K562 (cell line): Measurements from ENCODE around the gene ISG20. TPM values are rescaled to one million over a fixed set of nuclear protein-coding genes. Genes with fewer than 3 reads are reported as not detected.

Experiments used
- ATAC-seq: fragments of 200-7000 bp; cut with Tn5 transposase; 3 replicates; pipeline ENCODE4 v1.9.1; 2020; ENCODE audit warnings: moderate library complexity
- BruUV-seq: library from RNA; stranded (reverse); fragments of 400-500 nt; replicated peaks from 2 replicates; lab custom pipeline; 2021; lab: Mats Ljungman, UMichigan
- CTCF ChIA-PET: fragments of 300-600 bp; formaldehyde crosslinking; extraction: SDS; loops from one replicate; lab custom pipeline; 2021; ENCODE audit warnings: low intra/inter-chr PET ratio; lab: Yijun Ruan, JAX
- POLR2A ChIA-PET: fragments of 300-600, 350-650 bp; sonication (Branson Sonifier 250); formaldehyde crosslinking; extraction: SDS; loops from one replicate; lab custom pipeline; 2021; ENCODE audit warnings: antibody characterized with exemption, inconsistent platforms; lab: Yijun Ruan, JAX
- DNase-seq, 4 experiments: peaks; one replicate each; pipeline versions ENCODE4 v3.0.0 to v3.0.0-alpha.2; 2011 to 2018; ENCODE audit warnings: low spot score in 3 of 4, mixed read lengths in 3 of 4; ENCODE audit errors: extremely low read depth in 1 of 4
- FAIRE-seq: peaks from 2 replicates; lab custom pipeline; 2011; peaks lifted over from hg19 to GRCh38; lab: Jason Lieb, UNC
- H2AFZ ChIP-seq: 2 replicates; pipeline ENCODE4 v1.6.0; 2011; ENCODE audit warnings: low read depth, low read length, control low read depth, inconsistent platforms
- H3K27ac ChIP-seq: fragments of 200-600 bp; 3 replicates; pipeline ENCODE4 v1.8.0; 2011; ENCODE audit warnings: low read depth, mild to moderate bottlenecking, control low read depth, inconsistent platforms, low read length, moderate library complexity, mixed read lengths; ENCODE audit errors: extremely low read depth
- H3K27me3 ChIP-seq, 2 experiments: fragments of 300-600 bp in 1 of 2; 2 replicates in 1 of 2; 3 replicates in 1 of 2; pipeline versions ENCODE4 v1.6.0 to v1.8.0; 2011; ENCODE audit warnings: inconsistent platforms in 2 of 2, low read length in 2 of 2, mild to moderate bottlenecking in 1 of 2, mixed read lengths in 1 of 2, moderate library complexity in 1 of 2; ENCODE audit not compliant: control insufficient read depth in 2 of 2, insufficient read depth in 2 of 2
- H3K36me3 ChIP-seq: fragments of 300-600 bp; 3 replicates; pipeline ENCODE4 v1.8.0; 2011; ENCODE audit warnings: mild to moderate bottlenecking, low read length, inconsistent platforms; ENCODE audit not compliant: control insufficient read depth, insufficient read depth
- H3K4me1 ChIP-seq, 2 experiments: fragments of 200-600 bp in 1 of 2; replicated peaks in 1 of 2; 2 replicates in 1 of 2; 3 replicates in 1 of 2; pipeline versions ENCODE4 v1.5.1 to v1.8.0; 2011; ENCODE audit warnings: inconsistent platforms in 2 of 2, low read length in 2 of 2, mild to moderate bottlenecking in 1 of 2, mixed read lengths in 1 of 2, moderate library complexity in 1 of 2; ENCODE audit not compliant: control insufficient read depth in 2 of 2, insufficient read depth in 2 of 2
- H3K4me2 ChIP-seq: 2 replicates; pipeline ENCODE4 v1.6.1; 2011; ENCODE audit warnings: low read length, control low read depth, inconsistent platforms, mixed read lengths; ENCODE audit not compliant: insufficient read depth
- H3K4me3 ChIP-seq: fragments of 200-600 bp; sonication (generic), shearing (Covaris generic); 2 replicates; pipeline ENCODE4 v1.5.1; 2016; ENCODE audit warnings: control low read depth, inconsistent platforms
- H3K79me2 ChIP-seq: fragments of 200-600 bp; 3 replicates; pipeline ENCODE4 v1.8.0; 2011; ENCODE audit warnings: low read length, inconsistent platforms; ENCODE audit not compliant: control insufficient read depth, insufficient read depth
- H3K9ac ChIP-seq, 2 experiments: 2 replicates each; pipeline versions ENCODE4 v1.6.0 to v1.6.1; 2011; ENCODE audit warnings: low read depth in 2 of 2, low read length in 2 of 2, control low read depth in 1 of 2, inconsistent platforms in 1 of 2, mild to moderate bottlenecking in 1 of 2, mixed read lengths in 1 of 2; ENCODE audit not compliant: insufficient read depth in 1 of 2
- H3K9me1 ChIP-seq: one replicate; pipeline ENCODE4 v1.6.0; 2011; ENCODE audit warnings: inconsistent platforms, mild to moderate bottlenecking, low read length, moderate library complexity; ENCODE audit not compliant: control insufficient read depth, insufficient read depth
- H3K9me3 ChIP-seq: replicated peaks from 2 replicates; pipeline ENCODE4 v1.5.1; 2011; ENCODE audit warnings: low read depth, low read length, inconsistent platforms; ENCODE audit not compliant: control insufficient read depth, insufficient read depth
- H4K20me1 ChIP-seq: replicated peaks from 2 replicates; pipeline ENCODE4 v1.6.1; 2011; ENCODE audit warnings: low read length, inconsistent platforms, mixed read lengths; ENCODE audit not compliant: control insufficient read depth, insufficient read depth
- CHAMP1 ChIP-seq: fragments of 450-650 bp; IDR thresholded peaks from 2 replicates; pipeline ENCODE4 v1.6.1; 2016; ENCODE audit warnings: mild to moderate bottlenecking
- FIP1L1 ChIP-seq: fragments of 200-400 bp; formaldehyde crosslinking; IDR thresholded peaks from 2 replicates; pipeline ENCODE4 v1.6.1; 2018; ENCODE audit warnings: mild to moderate bottlenecking, low read depth, low read length; ENCODE audit not compliant: poor library complexity, severe bottlenecking
- FOXO4 ChIP-seq: fragments of 450-650 bp; formaldehyde crosslinking; IDR thresholded peaks from 2 replicates; pipeline ENCODE4 v1.4.0; 2020; ENCODE audit warnings: mild to moderate bottlenecking, moderate library complexity
- HNRNPL ChIP-seq: fragments of 200-400 bp; formaldehyde crosslinking; IDR thresholded peaks from 2 replicates; pipeline ENCODE4 v1.6.1; 2017; ENCODE audit warnings: low read depth, mild to moderate bottlenecking, low read length
- KDM5B ChIP-seq: fragments of 200-600 bp; sonication (generic); IDR thresholded peaks from 2 replicates; pipeline ENCODE4 v1.6.1; 2012; ENCODE audit warnings: low read depth, mild to moderate bottlenecking, moderate library complexity, low read length, control low read depth, inconsistent platforms; ENCODE audit not compliant: insufficient replicate concordance
- MEF2D ChIP-seq: conservative IDR thresholded peaks from 2 replicates; pipeline ENCODE4 v1.6.1; 2016; ENCODE audit warnings: low read depth, missing genetic modification characterization, missing compliant biosample characterization
- MTF1 ChIP-seq: fragments of 250-450 bp; sonication (Bioruptor Pico); IDR thresholded peaks from 2 replicates; pipeline ENCODE4 v1.9.0; 2021; ENCODE audit warnings: moderate library complexity, mild to moderate bottlenecking, inconsistent platforms, borderline replicate concordance
- TFAP4 ChIP-seq: sonication (generic); formaldehyde crosslinking; IDR thresholded peaks from 2 replicates; pipeline ENCODE4 v1.8.0; 2022; ENCODE audit warnings: missing genetic modification reagents, mild to moderate bottlenecking, moderate library complexity, borderline replicate concordance
- TRIM25 ChIP-seq: fragments of 450-650 bp; IDR thresholded peaks from 2 replicates; pipeline ENCODE4 v1.7.0; 2016; ENCODE audit warnings: borderline replicate concordance
- ZNF274 ChIP-seq: IDR thresholded peaks from 2 replicates; pipeline ENCODE4 v1.6.1; 2011; ENCODE audit warnings: low read depth, mild to moderate bottlenecking, low read length, moderate library complexity, borderline replicate concordance
- ZNF444 ChIP-seq: fragments of 250-450 bp; sonication (Bioruptor Pico); IDR thresholded peaks from 2 replicates; pipeline ENCODE4 v1.4.0; 2020; ENCODE audit warnings: mild to moderate bottlenecking, moderate library complexity
- ZNF699 ChIP-seq: fragments of 250-450 bp; sonication (Bioruptor Pico); IDR thresholded peaks from 2 replicates; pipeline ENCODE4 v1.8.0; 2021; ENCODE audit warnings: mild to moderate bottlenecking, moderate library complexity; ENCODE audit not compliant: insufficient replicate concordance
- WGBS: fragments of 100-300 bp; shearing (Covaris generic); methylation state at CpG from one replicate; pipeline ENCODE4 v1.1.6; 2016; ENCODE audit warnings: low coverage, mixed read lengths; ENCODE audit not compliant: insufficient coverage; ENCODE audit errors: missing lambda C conversion rate; 5-methylcytosine and 5-hydroxymethylcytosine counted together
- in situ Hi-C: fragments of 300-500 bp; cut with MboI; formaldehyde crosslinking; loops from 4 replicates; pipeline ENCODE4 v1.15.0; 2018; ENCODE audit warnings: inconsistent platforms, mixed read lengths
- intact Hi-C: fragments of 100-400 bp; cut with micrococcal nuclease; formaldehyde crosslinking; loops from 2 replicates; pipeline ENCODE4 v1.14.2; 2022
- polyA plus RNA-seq, 8 experiments: library from polyadenylated mRNA; depleted of rRNA in 4 of 8; stranded (reverse) in 5 of 8; unstranded in 3 of 8; fragments of >200 nt; fragmentation: Nextera tagmentation in 2 of 8; fragmentation: Illumina TruSeq in 1 of 8; extraction: Ambion mirVana in 2 of 8; extraction: Trizol in 1 of 8; gene quantifications; 2 replicates each; pipeline versions ENCODE4 v1.2.1 to v1.2.3, GENCODE V29; 2011 to 2014; ENCODE audit warnings: inconsistent platforms in 1 of 8, missing spikeins in 1 of 8
- total RNA-seq, 7 experiments: library from RNA; depleted of rRNA in 6 of 7; stranded (reverse); fragments of >200 nt in 6 of 7; fragmentation: Illumina TruSeq in 2 of 7; extraction: Trizol in 2 of 7; gene quantifications; 2 replicates each; pipeline versions ENCODE4 v1.2.1 to v1.2.3, GENCODE V29; 2011 to 2021; ENCODE audit warnings: low replicate concordance in 1 of 7

Gene ISG20
- total and polyA plus RNA-seq, 9 of the 15 experiments (the other 6 are each of a cell fraction or from before 2014, with no cell fraction given), result 0.06 to 2.1 (median 1.00) TPM

- intact Hi-C loops (no loop called here), in situ Hi-C loops (no loop called here)
- no peaks in the 10 kb centered on the region for H3K9me3 ChIP-seq
- no peaks in the 10 kb centered on the region for H3K4me1 ChIP-seq
- ATAC-seq (peak; percentile 55; the same call in 2 of the 3 replicates), DNase-seq (no peak), FAIRE-seq (no peak)
- ChIA-PET POLR2A (no interaction called here), CTCF (no interaction called here)
- no peaks in the 10 kb centered on the region for H3K9me1 ChIP-seq
- H3K79me2 ChIP-seq, result no peaks in the 10 kb centered on the region
- no peaks in the 10 kb centered on the region; the same call in 1 of the 2 replicates for H4K20me1 ChIP-seq
- H3K36me3 ChIP-seq, result no peaks in the 10 kb centered on the region
- H3K4me3 ChIP-seq, result no peak overlapping the region
- no peak overlapping the region for H3K9ac ChIP-seq
- no peak overlapping the region for H3K27ac ChIP-seq
- WGBS, result 1% methylated on average over 7 of the region's 7 CpGs
- H2AFZ ChIP-seq, result no peak overlapping the region
- no peak overlapping the region for H3K4me2 ChIP-seq
- no TSS peak for BruUV-seq
- TF ChIP-seq FIP1L1 (no peak), KDM5B (no peak), HNRNPL (no peak), CHAMP1 (no peak), MEF2D (tag) (no peak), FOXO4 (no peak), ZNF699 (CRISPR knock-in tag) (no peak), ZNF274 (no peak), ZNF444 (CRISPR knock-in tag) (no peak), MTF1 (CRISPR knock-in tag) (no peak), TFAP4 (no peak), TRIM25 (no peak)
- H3K27me3 ChIP-seq, result peaks cover 22 to 44% of the 10 kb centered on the region in 2 experiments; a peak in 3 of 5 replicates
Measured at GRCh38 chr15:88690331-88690730, 51.5 kb downstream of the ISG20 start.
